ENCODE data around the gene ALDOC.

GRCh38 chr17:28540231-28540630, 36.5 kb downstream of the ALDOC start:
- TF ChIP-seq CTCF (IDR thresholded peaks at IDR 0.05; ENCODE audit: low read depth, low read length) = no peak
- no peak for TF ChIP-seq POLR2A (IDR thresholded peaks at IDR 0.05; ENCODE audit: extremely low read depth, insufficient read length)
- no peak for TF ChIP-seq MAX (IDR thresholded peaks at IDR 0.05; ENCODE audit: low read depth, low read length)

Data from NB4 (cell line).